Ascending aorta (tissue), 2 donors: ENCODE measurements around the gene REEP3. TPM values are rescaled to one million over a fixed set of nuclear protein-coding genes. Genes with fewer than 3 reads are reported as not detected.

Source experiments
- DNase-seq, 2 donors: peaks; one replicate each; pipeline ENCODE4 v3.0.0-alpha.2; 2019; ENCODE audit warnings: low spot score in 2 of 2
- H3K27ac ChIP-seq, 2 donors: fragments of 200-600 bp; sonication (generic); one replicate each; pipeline ENCODE4 v1.5.1; 2016 to 2017; ENCODE audit warnings: mild to moderate bottlenecking in 1 of 2
- H3K27me3 ChIP-seq: fragments of 200-600 bp; sonication (generic); one replicate; pipeline ENCODE4 v1.5.1; 2017
- H3K36me3 ChIP-seq, 2 donors: fragments of 200-600 bp; sonication (generic); one replicate each; pipeline ENCODE4 v1.5.1; 2016
- H3K4me1 ChIP-seq, 2 donors: fragments of 200-600 bp; sonication (generic); one replicate each; pipeline ENCODE4 v1.5.1; 2016 to 2017; ENCODE audit warnings: mild to moderate bottlenecking in 1 of 2
- H3K4me3 ChIP-seq, 2 donors: fragments of 200-600 bp; sonication (generic); one replicate each; pipeline ENCODE4 v1.5.1; 2016 to 2017; ENCODE audit warnings: mild to moderate bottlenecking in 1 of 2
- H3K9me3 ChIP-seq, 2 donors: fragments of 200-600 bp; sonication (generic); one replicate each; pipeline ENCODE4 v1.5.1; 2016
- CTCF ChIP-seq, 3 experiments: fragments of 200-600 bp in 2 of 3; fragments of 450-650 bp in 1 of 3; sonication (generic) in 2 of 3; IDR thresholded peaks; one replicate each; pipeline ENCODE4 v1.5.1; 2016 to 2019; ENCODE audit warnings: antibody characterized with exemption in 3 of 3, mild to moderate bottlenecking in 1 of 3, moderate library complexity in 1 of 3
- intact Hi-C: fragments of 100-400 bp; cut with DNase I; formaldehyde crosslinking; loops from one replicate; pipeline ENCODE4 v1.15.1; 2023
- total RNA-seq: library from RNA; depleted of rRNA; stranded (reverse); fragments of >200 nt; gene quantifications from one replicate; pipeline ENCODE4 v1.1.0, GENCODE V29; 2016

The REEP3 gene
- total RNA-seq, 1 donor from 2014 or later: 41.1 TPM

GRCh38 chr10:63530409-63530808 is 9.2 kb downstream of the REEP3 start:
- Histone ChIP-seq H3K27ac (no peak overlapping the region), H3K4me1 (peaks cover 0 to 2% of the 10 kb centered on the region in 2 donors), H3K36me3 (peaks cover 0 to 11% of the 10 kb centered on the region in 2 donors), H3K27me3 (no peaks in the 10 kb centered on the region), H3K4me3 (no peak overlapping the region), H3K9me3 (no peaks in the 10 kb centered on the region)
- no peak for DNase-seq
- no peak for TF ChIP-seq CTCF (IDR thresholded peaks at IDR 0.05)
- intact Hi-C loops: no loop called here

- Histone ChIP-seq H3K9me3 (no peaks in the 10 kb centered on the region), H3K36me3 (no peaks in the 10 kb centered on the region), H3K27ac (no peak overlapping the region), H3K27me3 (no peaks in the 10 kb centered on the region), H3K4me1 (no peaks in the 10 kb centered on the region), H3K4me3 (no peak overlapping the region)
- intact Hi-C loops: no loop called here
- TF ChIP-seq CTCF (IDR thresholded peaks at IDR 0.05): no peak
- no peak for DNase-seq
Observed at GRCh38 chr10:63534723-63535122, 13.5 kb downstream of the REEP3 start.

GRCh38 chr10:63536698-63537097 is 15.5 kb downstream of the REEP3 start:
- Histone ChIP-seq H3K4me1 (no peaks in the 10 kb centered on the region), H3K36me3 (no peaks in the 10 kb centered on the region), H3K9me3 (no peaks in the 10 kb centered on the region), H3K27me3 (no peaks in the 10 kb centered on the region), H3K4me3 (no peak overlapping the region), H3K27ac (no peak overlapping the region)
- intact Hi-C loops: no loop called here
- TF ChIP-seq CTCF (IDR thresholded peaks at IDR 0.05): no peak
- no peak for DNase-seq

- H3K27ac ChIP-seq: no peak overlapping the region
- no peak for DNase-seq
- no peaks in the 10 kb centered on the region for H3K9me3 ChIP-seq
- H3K4me1 ChIP-seq: no peaks in the 10 kb centered on the region
- no peaks in the 10 kb centered on the region for H3K27me3 ChIP-seq
- intact Hi-C loops: no loop called here
- H3K4me3 ChIP-seq: no peak overlapping the region
- TF ChIP-seq CTCF (IDR thresholded peaks at IDR 0.05): no peak
- no peaks in the 10 kb centered on the region for H3K36me3 ChIP-seq
Observed at GRCh38 chr10:63537536-63537935, 16.3 kb downstream of the REEP3 start.

GRCh38 chr10:63539377-63539776 is 18.2 kb downstream of the REEP3 start:
- Histone ChIP-seq H3K4me3 (no peak overlapping the region), H3K27me3 (no peaks in the 10 kb centered on the region), H3K9me3 (no peaks in the 10 kb centered on the region), H3K4me1 (no peaks in the 10 kb centered on the region), H3K27ac (peak overlapping the region in 1 of 2 donors; percentile 45), H3K36me3 (no peaks in the 10 kb centered on the region)
- intact Hi-C loops: no loop called here
- no peak for DNase-seq
- no peak for TF ChIP-seq CTCF (IDR thresholded peaks at IDR 0.05)

GRCh38 chr10:63539994-63540393 is 18.8 kb downstream of the REEP3 start:
- Histone ChIP-seq H3K27me3 (no peaks in the 10 kb centered on the region), H3K4me1 (no peaks in the 10 kb centered on the region), H3K36me3 (no peaks in the 10 kb centered on the region), H3K27ac (peak overlapping the region in 1 of 2 donors; percentile 45), H3K4me3 (no peak overlapping the region), H3K9me3 (no peaks in the 10 kb centered on the region)
- DNase-seq: no peak
- intact Hi-C loops: no loop called here
- TF ChIP-seq CTCF (IDR thresholded peaks at IDR 0.05): no peak
